ENCODE results near the gene PRKACG.

The PRKACG gene

DNA sequence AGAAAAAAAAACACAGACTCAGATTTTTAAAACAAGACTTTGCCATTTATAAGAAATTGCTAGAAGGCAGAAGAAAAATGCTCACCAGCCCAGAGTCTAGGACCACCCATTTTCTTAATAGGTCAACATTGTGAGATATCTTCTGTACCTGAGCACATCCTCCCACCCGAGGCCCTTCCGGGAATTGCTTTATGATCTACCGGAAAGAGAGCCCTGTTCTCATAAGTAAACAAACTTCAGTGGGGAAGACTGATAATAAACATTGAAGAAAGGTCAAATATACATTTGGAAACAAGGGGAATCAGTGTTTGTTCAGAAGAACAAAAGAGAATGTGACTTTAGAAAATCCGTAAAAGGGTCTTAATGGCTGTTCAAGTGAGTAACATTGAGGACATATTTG lies 44.4 kb downstream of the PRKACG start:
- H3K4ac ChIP-seq (ENCODE audit: low read depth, low read length) = no peak overlapping the region

DNA sequence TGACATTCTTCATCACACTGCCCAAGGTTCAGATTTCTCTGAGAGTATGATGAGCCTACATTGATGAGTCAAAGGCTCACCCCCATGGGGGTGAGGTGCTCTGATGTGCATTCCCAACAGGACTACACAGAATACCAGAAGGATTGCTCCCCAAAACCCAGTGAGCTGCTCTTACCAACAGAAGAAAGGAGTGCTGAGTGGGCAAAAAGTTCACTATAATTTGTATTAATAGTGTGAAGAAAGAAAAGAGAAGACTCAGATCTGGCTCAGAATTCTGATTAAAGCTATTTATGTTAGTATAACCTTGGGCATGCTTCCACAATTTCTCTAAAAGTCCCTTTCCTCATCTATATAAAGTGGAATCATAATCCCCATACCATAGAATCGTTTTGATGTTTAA lies 46.1 kb downstream of the PRKACG start:
- no peaks in the 10 kb centered on the region for H3K79me2 ChIP-seq (ENCODE audit: control insufficient read depth, insufficient read depth, low read length, poor library complexity)
- H3K14ac ChIP-seq (ENCODE audit: low read length) = no peak overlapping the region
- no peaks in the 10 kb centered on the region for H3K36me3 ChIP-seq (ENCODE audit: control insufficient read depth in 1 of 2, insufficient read depth in 2 of 2, low read length in 2 of 2)
- H2AFZ ChIP-seq (ENCODE audit: insufficient read depth, low read length, poor library complexity) = no peak overlapping the region
- H3K4me3 ChIP-seq (ENCODE audit: low read depth, low read length) = no peak overlapping the region
- no CpG with 5 or more reads among the region's 1 CpG for WGBS (ENCODE audit: extremely low coverage, insufficient coverage, insufficient read length)
- no peaks in the 10 kb centered on the region for H3K79me1 ChIP-seq (ENCODE audit: low read length)
- H3K18ac ChIP-seq (ENCODE audit: low read length) = no peak overlapping the region
- H3K9ac ChIP-seq (ENCODE audit: low read length) = no peak overlapping the region
- DNase-seq = no peak
- no peaks in the 10 kb centered on the region for H3K9me3 ChIP-seq (ENCODE audit: insufficient read depth, low read depth, low read length)
- no peak overlapping the region for H2BK12ac ChIP-seq (ENCODE audit: low read length)
- H3K27me3 ChIP-seq (ENCODE audit: insufficient read depth, low read length) = no peaks in the 10 kb centered on the region
- no peak overlapping the region for H3K27ac ChIP-seq (ENCODE audit: low read depth, low read length)
- no peak overlapping the region for H3K4me2 ChIP-seq (ENCODE audit: low read length)
- no peak overlapping the region for H4K8ac ChIP-seq (ENCODE audit: low read depth, low read length)
- no peaks in the 10 kb centered on the region for H3K4me1 ChIP-seq (ENCODE audit: control insufficient read depth in 1 of 2, insufficient read depth in 2 of 2, low read length in 2 of 2)
- no peak overlapping the region for H4K12ac ChIP-seq (ENCODE audit: low read depth, low read length)
- no peak overlapping the region for H3K4ac ChIP-seq (ENCODE audit: low read depth, low read length)
- H4K91ac ChIP-seq (ENCODE audit: low read depth, low read length) = no peak overlapping the region
- no peak overlapping the region for H3K23ac ChIP-seq (ENCODE audit: low read length)
- H2BK120ac ChIP-seq (ENCODE audit: insufficient read depth, low read length, poor library complexity) = no peak overlapping the region
- H2BK5ac ChIP-seq (ENCODE audit: low read depth, low read length, poor library complexity) = no peak overlapping the region
- no peak overlapping the region for H2AK5ac ChIP-seq (ENCODE audit: low read length)

More for the DNA sequence above, 44.4 kb downstream of the PRKACG start:
- Histone ChIP-seq H2BK120ac (ENCODE audit: insufficient read depth, low read length, poor library complexity) (no peak overlapping the region), H3K4me1 (ENCODE audit: control insufficient read depth in 1 of 2, insufficient read depth in 2 of 2, low read length in 2 of 2) (no peaks in the 10 kb centered on the region), H3K14ac (ENCODE audit: low read length) (no peak overlapping the region), H3K79me2 (ENCODE audit: control insufficient read depth, insufficient read depth, low read length, poor library complexity) (no peaks in the 10 kb centered on the region), H3K23ac (ENCODE audit: low read length) (no peak overlapping the region), H4K12ac (ENCODE audit: low read depth, low read length) (no peak overlapping the region), H3K4me2 (ENCODE audit: low read length) (no peak overlapping the region), H2AK5ac (ENCODE audit: low read length) (no peak overlapping the region), H3K18ac (ENCODE audit: low read length) (no peak overlapping the region), H2BK5ac (ENCODE audit: low read depth, low read length, poor library complexity) (no peak overlapping the region), H3K9ac (ENCODE audit: low read length) (no peak overlapping the region), H3K79me1 (ENCODE audit: low read length) (no peaks in the 10 kb centered on the region), H2AFZ (ENCODE audit: insufficient read depth, low read length, poor library complexity) (no peak overlapping the region), H3K4me3 (ENCODE audit: low read depth, low read length) (no peak overlapping the region), H3K9me3 (ENCODE audit: insufficient read depth, low read depth, low read length) (no peaks in the 10 kb centered on the region), H2BK12ac (ENCODE audit: low read length) (no peak overlapping the region), H3K27me3 (ENCODE audit: insufficient read depth, low read length) (no peaks in the 10 kb centered on the region), H4K91ac (ENCODE audit: low read depth, low read length) (no peak overlapping the region), H4K8ac (ENCODE audit: low read depth, low read length) (no peak overlapping the region), H3K27ac (ENCODE audit: low read depth, low read length) (no peak overlapping the region), H3K36me3 (ENCODE audit: control insufficient read depth in 1 of 2, insufficient read depth in 2 of 2, low read length in 2 of 2) (peaks cover 0 to 2% of the 10 kb centered on the region in 2 experiments)
- no CpG with 5 or more reads among the region's 4 CpGs for WGBS (ENCODE audit: extremely low coverage, insufficient coverage, insufficient read length)
- DNase-seq = no peak

DNA sequence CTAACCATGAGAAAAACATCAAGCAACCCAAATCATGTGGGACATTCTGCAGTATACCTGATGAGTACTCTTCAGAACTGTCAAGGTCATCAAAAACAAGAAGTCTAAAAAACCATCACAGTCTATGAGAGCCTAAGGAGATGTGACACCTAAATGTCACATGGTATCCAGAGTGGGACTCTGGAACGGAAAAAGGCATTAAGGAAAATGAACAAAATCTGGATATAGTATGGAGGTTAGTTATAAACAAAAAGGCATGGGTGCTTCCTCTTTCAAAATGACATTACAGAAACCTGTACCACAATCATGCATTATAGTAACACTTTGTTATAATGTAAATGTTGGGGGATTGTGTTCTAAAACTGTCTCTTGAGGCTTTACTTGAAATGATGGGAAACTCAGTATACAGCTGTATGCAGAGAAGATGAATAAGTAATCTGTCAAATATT lies 47.4 kb downstream of the PRKACG start:
- H4K8ac ChIP-seq (ENCODE audit: low read depth, low read length) = no peak overlapping the region
- no peak overlapping the region for H2AK5ac ChIP-seq (ENCODE audit: low read length)
- H3K36me3 ChIP-seq (ENCODE audit: control insufficient read depth in 1 of 2, insufficient read depth in 2 of 2, low read length in 2 of 2) = no peaks in the 10 kb centered on the region
- no peak overlapping the region for H3K23ac ChIP-seq (ENCODE audit: low read length)
- H3K27me3 ChIP-seq (ENCODE audit: insufficient read depth, low read length) = no peaks in the 10 kb centered on the region
- H3K18ac ChIP-seq (ENCODE audit: low read length) = no peak overlapping the region
- no peaks in the 10 kb centered on the region for H3K79me1 ChIP-seq (ENCODE audit: low read length)
- no peaks in the 10 kb centered on the region for H3K79me2 ChIP-seq (ENCODE audit: control insufficient read depth, insufficient read depth, low read length, poor library complexity)
- no peak overlapping the region for H3K9ac ChIP-seq (ENCODE audit: low read length)
- no peak overlapping the region for H3K4me3 ChIP-seq (ENCODE audit: low read depth, low read length)
- no peak overlapping the region for H3K4me2 ChIP-seq (ENCODE audit: low read length)
- H2BK12ac ChIP-seq (ENCODE audit: low read length) = no peak overlapping the region
- no peak overlapping the region for H4K91ac ChIP-seq (ENCODE audit: low read depth, low read length)
- no peak overlapping the region for H2AFZ ChIP-seq (ENCODE audit: insufficient read depth, low read length, poor library complexity)
- WGBS (ENCODE audit: extremely low coverage, insufficient coverage, insufficient read length) = no CpG with 5 or more reads among the region's 1 CpG
- no peak for DNase-seq
- H3K14ac ChIP-seq (ENCODE audit: low read length) = no peak overlapping the region
- H3K4ac ChIP-seq (ENCODE audit: low read depth, low read length) = no peak overlapping the region
- H2BK5ac ChIP-seq (ENCODE audit: low read depth, low read length, poor library complexity) = no peak overlapping the region
- H3K4me1 ChIP-seq (ENCODE audit: control insufficient read depth in 1 of 2, insufficient read depth in 2 of 2, low read length in 2 of 2) = no peaks in the 10 kb centered on the region
- H3K27ac ChIP-seq (ENCODE audit: low read depth, low read length) = no peak overlapping the region
- no peak overlapping the region for H4K12ac ChIP-seq (ENCODE audit: low read depth, low read length)
- no peaks in the 10 kb centered on the region for H3K9me3 ChIP-seq (ENCODE audit: insufficient read depth, low read depth, low read length)
- H2BK120ac ChIP-seq (ENCODE audit: insufficient read depth, low read length, poor library complexity) = no peak overlapping the region

DNA sequence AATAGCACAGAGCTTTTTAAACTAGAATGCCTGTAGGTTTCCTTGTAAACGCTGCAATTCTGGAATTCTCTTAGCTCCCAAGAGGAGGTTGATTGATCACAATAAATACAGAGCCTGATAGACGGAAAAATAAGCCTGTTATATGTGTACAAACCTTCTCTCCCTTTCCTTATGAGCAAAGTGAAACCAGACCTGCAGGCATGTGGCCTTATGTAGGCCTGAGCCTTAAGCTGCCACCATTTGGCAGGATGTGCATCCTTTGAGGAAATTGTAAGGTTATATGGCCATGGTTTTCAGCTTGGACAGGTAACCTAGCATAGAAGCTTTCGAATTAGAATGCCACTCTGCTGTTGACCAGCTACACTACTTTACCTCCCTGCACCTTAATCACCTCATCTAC lies 49.1 kb downstream of the PRKACG start:
- Histone ChIP-seq H3K4ac (ENCODE audit: low read depth, low read length) (no peak overlapping the region), H2BK12ac (ENCODE audit: low read length) (no peak overlapping the region), H3K79me1 (ENCODE audit: low read length) (no peaks in the 10 kb centered on the region), H3K27me3 (ENCODE audit: insufficient read depth, low read length) (no peaks in the 10 kb centered on the region), H4K8ac (ENCODE audit: low read depth, low read length) (no peak overlapping the region), H4K91ac (ENCODE audit: low read depth, low read length) (no peak overlapping the region), H3K27ac (ENCODE audit: low read depth, low read length) (no peak overlapping the region), H2AK5ac (ENCODE audit: low read length) (no peak overlapping the region), H2BK5ac (ENCODE audit: low read depth, low read length, poor library complexity) (no peak overlapping the region), H3K79me2 (ENCODE audit: control insufficient read depth, insufficient read depth, low read length, poor library complexity) (no peaks in the 10 kb centered on the region), H3K9ac (ENCODE audit: low read length) (no peak overlapping the region), H3K4me2 (ENCODE audit: low read length) (no peak overlapping the region), H3K18ac (ENCODE audit: low read length) (no peak overlapping the region), H2AFZ (ENCODE audit: insufficient read depth, low read length, poor library complexity) (no peak overlapping the region), H3K14ac (ENCODE audit: low read length) (no peak overlapping the region), H3K36me3 (ENCODE audit: control insufficient read depth in 1 of 2, insufficient read depth in 2 of 2, low read length in 2 of 2) (no peaks in the 10 kb centered on the region), H2BK120ac (ENCODE audit: insufficient read depth, low read length, poor library complexity) (no peak overlapping the region), H3K4me1 (ENCODE audit: control insufficient read depth in 1 of 2, insufficient read depth in 2 of 2, low read length in 2 of 2) (no peaks in the 10 kb centered on the region), H4K12ac (ENCODE audit: low read depth, low read length) (no peak overlapping the region), H3K4me3 (ENCODE audit: low read depth, low read length) (no peak overlapping the region), H3K9me3 (ENCODE audit: insufficient read depth, low read depth, low read length) (no peaks in the 10 kb centered on the region), H3K23ac (ENCODE audit: low read length) (no peak overlapping the region)
- DNase-seq = no peak
- no CpG with 5 or more reads among the region's 3 CpGs for WGBS (ENCODE audit: extremely low coverage, insufficient coverage, insufficient read length)

Data from trophoblast cell (in vitro differentiated cells and primary cell).